NCI-H2107 treated with DMSO at 0.1 percent for 48 hours (cell line): ENCODE data around the gene YEATS2.

Source experiments
- DNase-seq: peaks from one replicate; lab custom pipeline; 2025; ENCODE audit not compliant: unreplicated experiment; lab: John Stamatoyannopoulos, UW

The YEATS2 gene

DNA sequence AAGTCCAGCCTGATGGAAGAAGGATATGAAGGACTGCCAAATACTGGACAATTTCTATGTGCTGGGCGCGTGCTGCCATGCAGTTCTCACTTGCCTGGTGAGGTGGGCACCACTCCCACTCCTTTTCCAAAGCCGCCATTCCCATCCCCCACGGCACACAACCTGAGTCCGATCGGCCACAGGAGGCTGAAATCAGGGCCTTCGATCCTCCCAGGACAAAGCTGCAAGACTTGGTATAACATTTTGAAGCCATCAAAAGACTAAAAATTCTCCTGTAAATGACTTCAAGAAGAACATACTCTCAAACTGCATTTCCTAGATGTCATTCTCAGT, 130.9 kb downstream of the YEATS2 start:
- DNase-seq: no peak

DNA sequence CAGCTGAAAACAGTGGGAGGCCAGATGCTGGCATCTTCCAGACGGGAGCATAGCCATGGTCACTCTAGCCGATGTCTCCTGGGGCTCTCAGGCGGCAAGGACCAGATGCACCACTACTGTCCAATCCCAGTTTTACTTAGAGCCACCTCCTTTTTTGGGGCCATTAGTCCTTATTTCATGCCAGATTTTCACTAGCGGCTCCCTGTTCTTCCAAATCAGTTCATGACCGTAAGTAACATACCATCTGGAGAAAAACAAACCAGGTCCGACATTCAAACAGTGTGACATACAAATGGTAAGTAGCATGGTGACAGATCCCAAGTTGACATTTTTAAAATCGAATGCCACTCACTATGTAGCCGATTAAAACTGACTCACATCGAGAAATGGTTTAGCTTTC, 131.9 kb downstream of the YEATS2 start:
- DNase-seq: no peak

DNA sequence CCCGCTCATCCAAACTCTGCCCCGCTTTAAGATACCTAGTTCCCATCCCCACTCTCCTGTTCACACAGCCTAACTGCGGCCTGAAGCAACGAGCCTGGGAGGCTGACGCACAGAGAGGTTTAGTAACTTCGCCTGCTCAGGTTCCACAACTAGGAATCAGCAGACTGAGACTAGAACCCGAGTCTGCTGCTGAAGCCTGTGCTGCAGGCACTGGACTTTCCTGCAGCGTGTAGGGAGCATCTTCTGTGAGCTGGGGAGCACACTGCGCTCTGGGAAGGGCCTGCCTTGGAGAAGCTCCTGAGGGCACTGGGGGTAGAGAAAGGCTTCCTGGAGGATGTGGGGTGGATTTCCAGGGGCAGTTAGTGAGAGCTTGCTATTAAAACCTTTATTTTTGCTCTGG, 132.6 kb downstream of the YEATS2 start:
- DNase-seq: no peak

DNA sequence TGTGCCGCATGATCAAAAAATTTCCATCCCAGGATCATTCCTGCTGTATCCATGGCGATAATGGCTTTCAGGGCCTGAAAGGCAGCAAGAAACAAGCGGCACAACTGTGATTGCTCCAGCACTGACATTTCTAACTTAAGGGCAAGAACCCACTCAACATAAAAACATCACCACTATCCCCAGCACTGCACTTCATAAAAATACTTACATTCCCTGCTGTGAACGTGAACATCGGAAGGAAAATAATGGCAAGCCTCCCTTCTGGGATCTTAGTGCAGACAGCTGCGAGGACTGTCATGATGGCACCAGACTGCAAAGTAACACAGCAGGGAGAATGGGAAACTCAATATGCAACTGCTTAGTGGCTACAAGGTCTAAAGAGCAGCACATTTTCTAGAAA, 135.9 kb downstream of the YEATS2 start:
- no peak for DNase-seq

DNA sequence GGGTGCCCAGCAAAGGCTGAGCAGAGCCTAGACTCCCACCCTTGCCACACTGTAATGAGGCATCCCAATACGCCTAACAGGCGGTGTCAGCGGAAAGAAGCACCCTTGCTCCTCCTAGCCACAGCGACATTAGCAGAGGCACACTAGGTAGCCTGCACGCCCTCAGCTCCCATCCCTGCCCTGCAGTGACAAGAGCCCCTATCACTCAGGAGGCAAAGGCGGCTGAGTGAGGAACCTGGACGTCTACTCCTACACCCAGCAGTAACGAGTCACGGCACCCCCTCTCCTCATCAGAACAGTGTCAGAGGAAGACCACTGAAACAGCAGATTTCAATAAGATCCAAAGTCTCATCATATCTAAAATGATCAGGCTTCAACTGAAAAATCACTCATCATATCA, 139.8 kb downstream of the YEATS2 start:
- no peak for DNase-seq

DNA sequence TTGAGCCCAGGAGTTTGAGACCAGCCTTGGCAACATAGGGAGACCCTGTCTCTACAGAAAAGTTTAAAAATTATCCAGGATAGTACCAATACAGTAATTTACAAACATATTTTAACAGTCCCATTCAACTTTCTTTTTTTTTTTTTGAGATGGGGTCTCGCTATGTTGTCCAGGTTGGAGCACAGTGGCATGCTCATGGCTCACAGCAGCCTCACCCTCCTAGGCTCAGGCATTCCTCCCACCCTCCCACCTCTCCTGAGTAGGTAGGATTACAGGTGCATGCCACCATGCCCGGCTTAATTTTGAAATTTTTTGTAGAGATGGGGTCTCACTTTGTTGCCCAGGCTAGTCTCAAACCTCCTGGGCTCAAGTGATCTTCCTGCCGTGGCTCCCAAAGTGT, 140.3 kb downstream of the YEATS2 start:
- no peak for DNase-seq

DNA sequence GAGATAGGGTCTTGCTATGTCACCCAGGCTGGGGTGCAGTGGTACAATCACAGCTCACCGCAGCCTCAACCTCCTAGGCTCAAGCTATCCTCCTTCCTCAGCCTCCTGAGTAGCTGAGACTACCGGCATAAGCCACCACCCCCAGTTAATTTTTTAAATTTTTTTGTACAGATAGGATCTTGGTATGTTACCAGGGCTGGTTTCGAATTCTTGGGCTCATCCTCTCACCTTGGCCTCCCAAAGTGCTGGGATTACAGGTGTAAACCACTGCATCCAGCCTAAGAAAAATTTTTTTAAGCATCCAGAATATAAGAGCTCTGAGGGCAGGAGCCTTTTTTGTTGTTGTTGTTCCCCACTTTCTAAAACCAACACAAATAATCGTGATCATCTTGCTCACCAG, 142.2 kb downstream of the YEATS2 start:
- DNase-seq: no peak

DNA sequence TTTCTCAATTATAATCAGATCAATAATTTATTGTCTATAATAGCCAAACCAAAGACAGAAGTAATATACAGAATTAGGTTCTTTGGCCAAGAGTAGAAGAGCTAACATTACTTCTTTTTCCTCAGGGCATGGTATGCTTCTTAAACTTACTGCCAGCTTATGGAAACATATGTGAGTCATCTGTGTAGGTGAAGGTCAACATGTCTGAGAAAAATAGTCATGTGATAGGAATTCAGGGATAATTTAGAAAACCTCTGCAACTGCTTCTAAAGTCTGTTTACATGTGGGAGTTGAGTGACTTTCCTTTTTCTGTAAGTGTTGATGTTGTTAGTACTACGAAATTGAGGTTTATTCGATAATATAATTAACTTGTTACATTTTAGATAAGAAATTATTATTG, 147.0 kb downstream of the YEATS2 start:
- DNase-seq: no peak

DNA sequence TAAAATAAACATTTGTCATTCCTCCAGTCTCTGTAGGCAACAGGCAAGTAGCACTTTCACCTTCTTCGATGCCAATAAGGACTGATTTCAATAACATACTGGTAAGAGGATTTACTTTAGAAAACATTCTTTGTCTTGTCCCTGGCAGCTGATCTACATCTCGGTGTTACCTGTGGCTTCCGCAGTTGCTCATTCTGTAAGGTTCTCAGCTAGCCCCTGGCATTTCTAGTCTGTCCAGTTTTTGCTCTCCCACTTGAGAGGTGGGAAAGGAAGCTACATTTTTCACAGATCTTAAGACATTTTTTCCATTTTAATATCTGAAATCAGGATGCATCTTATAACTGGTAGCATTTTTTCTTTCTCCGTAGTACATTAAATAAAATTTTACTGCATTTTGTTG, 147.5 kb downstream of the YEATS2 start:
- no peak for DNase-seq

DNA sequence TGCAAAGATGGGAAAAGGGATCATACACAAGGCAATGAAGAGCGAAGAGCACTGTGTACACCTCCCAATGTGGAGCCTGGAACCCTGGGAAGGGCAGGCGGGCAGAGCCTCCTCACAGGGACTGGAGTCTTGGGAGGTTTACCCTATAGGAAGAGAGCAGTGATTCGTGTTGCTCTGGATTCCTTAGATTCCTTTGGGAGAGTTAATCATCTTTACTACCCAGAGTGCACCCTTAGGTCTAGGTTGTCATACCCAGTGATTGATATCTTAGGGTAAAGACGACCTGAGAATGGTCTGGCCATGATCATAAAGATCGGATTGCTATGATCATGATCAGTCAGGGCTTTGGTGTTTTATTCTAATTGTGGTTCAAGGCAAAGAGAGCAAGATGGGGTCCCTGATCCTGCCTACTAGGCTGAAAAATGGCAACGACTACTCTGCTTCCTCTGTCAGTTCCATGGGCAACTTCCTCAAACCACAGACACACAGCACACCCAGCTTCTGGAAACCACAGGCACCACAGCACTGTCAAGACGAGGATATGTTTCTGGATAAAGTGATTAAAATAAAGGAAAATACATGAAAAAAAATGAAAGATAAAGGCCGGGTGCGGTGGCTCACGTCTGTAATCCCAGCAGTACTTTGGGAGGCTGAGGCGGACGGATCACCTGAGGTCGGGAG, 148.2 kb downstream of the YEATS2 start:
- DNase-seq: no peak

DNA sequence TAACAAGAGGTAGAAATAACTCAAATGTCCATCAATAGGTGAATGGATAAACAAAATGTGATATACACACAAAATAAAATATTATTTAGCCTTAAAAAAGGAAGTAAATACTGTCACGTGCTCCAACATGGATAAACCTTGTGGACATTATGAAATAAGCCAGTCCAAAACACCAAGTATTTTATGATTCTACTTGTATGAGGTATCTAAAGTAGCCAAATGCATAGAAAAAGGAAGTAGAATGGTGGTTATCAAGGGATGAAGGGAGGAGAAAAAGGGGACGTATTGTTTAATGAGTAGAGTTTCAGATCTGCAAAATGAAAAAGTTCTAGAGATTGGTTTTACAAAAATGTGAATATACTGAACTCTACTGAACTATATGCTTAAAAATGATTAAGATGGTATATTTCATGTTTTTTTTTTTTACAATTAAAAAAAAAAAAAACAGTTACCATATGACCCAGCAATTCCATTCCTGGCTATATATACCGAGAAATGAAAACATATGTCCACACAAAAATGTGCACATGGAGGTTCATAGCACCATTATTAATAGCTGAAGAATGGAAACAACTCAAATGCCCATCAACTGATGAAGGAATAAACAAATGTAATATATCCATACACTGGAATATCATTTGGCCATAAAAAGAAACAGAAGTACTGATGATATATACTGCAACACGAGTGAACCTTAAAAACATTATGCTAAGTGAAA, 156.9 kb downstream of the YEATS2 start:
- DNase-seq: no peak

DNA sequence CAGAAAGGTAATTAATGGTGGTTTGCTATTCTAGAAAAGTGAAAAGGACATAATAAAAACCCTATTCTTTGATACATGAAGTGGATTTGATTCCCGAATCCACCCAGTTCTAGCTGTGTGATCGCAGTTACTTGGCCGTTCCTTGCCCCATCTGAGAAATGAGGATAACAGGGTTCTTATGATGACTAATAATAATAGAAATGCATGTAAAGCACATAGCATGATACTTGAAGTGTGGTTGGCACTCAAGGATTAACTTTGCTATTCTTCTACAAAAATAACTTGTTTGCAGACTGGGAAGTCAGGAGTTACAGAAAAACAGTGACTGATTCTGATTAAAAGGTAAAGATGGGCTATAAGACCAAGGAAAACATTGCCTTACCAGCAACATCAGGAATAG, 160.3 kb downstream of the YEATS2 start:
- no peak for DNase-seq
